H1 (cell line): ENCODE data around the gene WRAP73. TPM values are rescaled to one million over a fixed set of nuclear protein-coding genes. Genes with fewer than 3 reads are reported as not detected.

Experiments
- CTCF ChIA-PET: fragments of 300-600 bp; sonication (Branson Sonifier 250); formaldehyde crosslinking; loops from one replicate; lab custom pipeline; 2021; ENCODE audit not compliant: partially characterized antibody; lab: Charles Lee
- POLR2A ChIA-PET: fragments of 300-600 bp; sonication (Branson Sonifier 250); formaldehyde crosslinking; loops from one replicate; lab custom pipeline; 2021; ENCODE audit warnings: inconsistent platforms; ENCODE audit not compliant: partially characterized antibody; lab: Charles Lee
- DNase-seq, 2 experiments: peaks; one replicate each; pipeline versions ENCODE4 v3.0.0 to v3.0.0-alpha.2; 2010 to 2022; ENCODE audit warnings: low spot score in 2 of 2, low read depth in 1 of 2, mixed read lengths in 1 of 2
- FAIRE-seq: peaks from 2 replicates; lab custom pipeline; 2011; peaks lifted over from hg19 to GRCh38; lab: Jason Lieb, UNC
- H2AFZ ChIP-seq: 2 replicates; pipeline ENCODE4 v1.8.1; 2012; ENCODE audit warnings: low read length, inconsistent platforms
- H2AK5ac ChIP-seq: 2 replicates; pipeline ENCODE4 v1.6.1; 2013; ENCODE audit warnings: low read depth, low read length
- H2BK120ac ChIP-seq: replicated peaks from 2 replicates; pipeline ENCODE3; 2013; ENCODE audit warnings: low read depth, low read length, inconsistent platforms
- H2BK12ac ChIP-seq: 2 replicates; pipeline ENCODE4 v1.6.1; 2013; ENCODE audit warnings: low read depth, low read length
- H2BK15ac ChIP-seq: 2 replicates; pipeline ENCODE4 v1.6.1; 2013; ENCODE audit warnings: low read length
- H2BK20ac ChIP-seq: 2 replicates; pipeline ENCODE4 v1.6.1; 2013; ENCODE audit warnings: low read length
- H2BK5ac ChIP-seq: 2 replicates; pipeline ENCODE4 v1.6.1; 2013; ENCODE audit warnings: low read depth, low read length
- H3K14ac ChIP-seq: 2 replicates; pipeline ENCODE4 v1.6.1; 2013; ENCODE audit warnings: inconsistent platforms; ENCODE audit not compliant: insufficient read length
- H3K18ac ChIP-seq: 2 replicates; pipeline ENCODE4 v1.6.1; 2013; ENCODE audit warnings: low read length; ENCODE audit errors: extremely low read depth
- H3K23ac ChIP-seq: 2 replicates; pipeline ENCODE4 v1.6.1; 2013; ENCODE audit warnings: inconsistent platforms; ENCODE audit not compliant: insufficient read length
- H3K23me2 ChIP-seq: 2 replicates; pipeline ENCODE4 v1.6.1; 2013; ENCODE audit warnings: low read depth, low read length
- H3K27ac ChIP-seq: 2 replicates; pipeline ENCODE4 v1.6.1; 2011; ENCODE audit warnings: low read depth, low read length, inconsistent platforms
- H3K27me3 ChIP-seq, 4 experiments: replicated peaks in 1 of 4; 1 replicate in 1 of 4; 2 replicates in 3 of 4; pipeline versions ENCODE4 v1.6.1 to v1.8.1; 2011 to 2013; ENCODE audit warnings: low read length in 3 of 4, mild to moderate bottlenecking in 3 of 4, inconsistent platforms in 2 of 4, mixed read lengths in 2 of 4, moderate library complexity in 1 of 4; ENCODE audit not compliant: control insufficient read depth in 3 of 4, insufficient read depth in 3 of 4; ENCODE audit errors: extremely low read depth in 1 of 4
- H3K36me3 ChIP-seq, 4 experiments: 2 replicates each; pipeline versions ENCODE4 v1.6.1 to v1.8.1; 2011 to 2013; ENCODE audit warnings: mild to moderate bottlenecking in 4 of 4, low read length in 3 of 4, moderate library complexity in 2 of 4, control low read depth in 1 of 4, inconsistent platforms in 1 of 4; ENCODE audit not compliant: insufficient read depth in 4 of 4, control insufficient read depth in 2 of 4
- H3K4ac ChIP-seq: replicated peaks from 2 replicates; pipeline ENCODE3; 2013; ENCODE audit warnings: low read length, low read depth, mixed read lengths, inconsistent platforms; ENCODE audit not compliant: insufficient read length
- H3K4me1 ChIP-seq, 4 experiments: replicated peaks in 1 of 4; 1 replicate in 1 of 4; 2 replicates in 3 of 4; pipeline versions ENCODE4 v1.6.1 to v1.8.1; 2011 to 2013; ENCODE audit warnings: low read length in 3 of 4, inconsistent platforms in 2 of 4, mixed read lengths in 1 of 4; ENCODE audit not compliant: insufficient read depth in 4 of 4, control insufficient read depth in 3 of 4
- H3K4me2 ChIP-seq, 2 experiments: 2 replicates each; pipeline versions ENCODE4 v1.6.1 to v1.8.1; 2011 to 2013; ENCODE audit warnings: low read depth in 2 of 2, low read length in 2 of 2, control low read depth in 1 of 2, inconsistent platforms in 1 of 2, mild to moderate bottlenecking in 1 of 2; ENCODE audit not compliant: insufficient read depth in 1 of 2
- H3K4me3 ChIP-seq, 4 experiments: fragments of 200-600, 300-600 bp in 1 of 4; sonication (generic), shearing (Covaris generic), sonication (Bioruptor Twin) in 1 of 4; 2 replicates each; pipeline versions ENCODE4 v1.5.1 to v1.8.1; 2011 to 2016; ENCODE audit warnings: low read length in 4 of 4, low read depth in 3 of 4, control low read depth in 2 of 4, inconsistent platforms in 2 of 4, mild to moderate bottlenecking in 2 of 4, mixed read lengths in 1 of 4, moderate library complexity in 1 of 4; ENCODE audit not compliant: insufficient read depth in 2 of 4; ENCODE audit errors: extremely low read depth in 1 of 4
- H3K56ac ChIP-seq: replicated peaks from 2 replicates; pipeline ENCODE3; 2013; ENCODE audit warnings: low read depth, mild to moderate bottlenecking, mixed read lengths, low read length, inconsistent platforms; ENCODE audit not compliant: insufficient read length
- H3K79me1 ChIP-seq: 2 replicates; pipeline ENCODE4 v1.6.1; 2013; ENCODE audit warnings: low read depth, low read length, control low read depth
- H3K79me2 ChIP-seq, 2 experiments: 2 replicates each; pipeline versions ENCODE4 v1.6.1 to v1.8.1; 2012 to 2013; ENCODE audit warnings: low read length in 2 of 2, mild to moderate bottlenecking in 2 of 2, inconsistent platforms in 1 of 2; ENCODE audit not compliant: insufficient read depth in 2 of 2, control insufficient read depth in 1 of 2
- H3K9ac ChIP-seq, 4 experiments: replicated peaks in 1 of 4; 1 replicate in 1 of 4; 2 replicates in 3 of 4; pipeline versions ENCODE4 v1.6.1 to v1.8.1; 2011 to 2013; ENCODE audit warnings: low read depth in 3 of 4, low read length in 3 of 4, control low read depth in 2 of 4, mild to moderate bottlenecking in 2 of 4, moderate library complexity in 2 of 4, inconsistent platforms in 1 of 4; ENCODE audit errors: extremely low read depth in 1 of 4
- H3K9me3 ChIP-seq, 2 experiments: 2 replicates each; pipeline versions ENCODE4 v1.6.1 to v1.8.1; 2012 to 2013; ENCODE audit warnings: mild to moderate bottlenecking in 2 of 2, moderate library complexity in 2 of 2, control low read depth in 1 of 2, inconsistent platforms in 1 of 2, low read depth in 1 of 2, low read length in 1 of 2, mixed read lengths in 1 of 2; ENCODE audit not compliant: insufficient read depth in 2 of 2
- H4K20me1 ChIP-seq, 2 experiments: replicated peaks in 1 of 2; 2 replicates each; pipeline versions ENCODE3 to v1.8.1; 2011 to 2013; ENCODE audit warnings: inconsistent platforms in 2 of 2, low read length in 2 of 2, mild to moderate bottlenecking in 1 of 2; ENCODE audit not compliant: insufficient read depth in 2 of 2, control insufficient read depth in 1 of 2
- H4K5ac ChIP-seq: 2 replicates; pipeline ENCODE4 v1.6.1; 2013; ENCODE audit warnings: low read length, low read depth, mixed read lengths, inconsistent platforms; ENCODE audit not compliant: insufficient read length
- H4K8ac ChIP-seq: 2 replicates; pipeline ENCODE4 v1.8.0; 2013; ENCODE audit warnings: mild to moderate bottlenecking, moderate library complexity, low read length, inconsistent platforms; ENCODE audit not compliant: insufficient read depth; ENCODE audit errors: extremely low read depth
- H4K91ac ChIP-seq: replicated peaks from 2 replicates; pipeline ENCODE3; 2013; ENCODE audit warnings: low read length, mixed read lengths, inconsistent platforms; ENCODE audit not compliant: insufficient read length
- CEBPB ChIP-seq: IDR thresholded peaks from 2 replicates; pipeline ENCODE4 v1.6.1; 2012; ENCODE audit warnings: low read depth, low read length
- CREB1 ChIP-seq: IDR thresholded peaks from 2 replicates; pipeline ENCODE4 v1.6.1; 2012; ENCODE audit warnings: inconsistent platforms
- GABPA ChIP-seq: IDR thresholded peaks from 2 replicates; pipeline ENCODE4 v1.6.1; 2011; ENCODE audit warnings: mild to moderate bottlenecking, low read length, moderate library complexity, borderline replicate concordance; ENCODE audit not compliant: insufficient read depth
- JUN ChIP-seq: IDR thresholded peaks from 2 replicates; pipeline ENCODE4 v1.6.1; 2011; ENCODE audit warnings: low read depth, mild to moderate bottlenecking, improper control_type of control experiment, low read length
- WGBS, 2 experiments: shearing (Covaris generic) in 1 of 2; methylation state at CpG; one replicate each; pipeline versions ENCODE4 v1.1.6 to v1.1.7; 2013 to 2015; ENCODE audit warnings: low lambda C conversion rate in 2 of 2, mixed read lengths in 2 of 2, inconsistent platforms in 1 of 2, low coverage in 1 of 2, missing lambda C conversion rate in 1 of 2; ENCODE audit not compliant: insufficient replicate concordance in 2 of 2, insufficient coverage in 1 of 2, insufficient read length in 1 of 2; ENCODE audit errors: extremely low coverage in 1 of 2, missing lambda C conversion rate in 1 of 2; 5-methylcytosine and 5-hydroxymethylcytosine counted together
- polyA plus RNA-seq, 7 experiments: library from polyadenylated mRNA; depleted of rRNA in 3 of 7; stranded (reverse) in 5 of 7; unstranded in 2 of 7; fragments of >200 nt in 5 of 7; fragments of 200-250 nt in 2 of 7; gene quantifications; 1 replicate in 5 of 7; 2 replicates in 1 of 7; 4 replicates in 1 of 7; pipeline versions ENCODE4 v1.2.1 to v1.2.3, GENCODE V29; 2011 to 2013; ENCODE audit warnings: missing spikeins in 2 of 7, mixed read lengths in 2 of 7
- total RNA-seq: library from RNA; stranded (reverse); fragmentation: NEBNext Ultra II Directional; extraction: Animal tissue kit (Norgen Biotek cat#: 25700); gene quantifications from 2 replicates; pipeline ENCODE4 v1.2.1, GENCODE V29; 2021
- TF ChIP-seq, protein P1 (sequence below): IDR thresholded peaks from 2 replicates; pipeline ENCODE4 v1.6.1; 2011; ENCODE audit warnings: low read depth, mild to moderate bottlenecking, low read length; ENCODE audit not compliant: insufficient read depth

WRAP73 gene
- total and polyA plus RNA-seq, 2 of the 8 experiments (the other 6 are each of a cell fraction or from before 2014, with no cell fraction given), result 30.3 to 50.7 TPM

DNA sequence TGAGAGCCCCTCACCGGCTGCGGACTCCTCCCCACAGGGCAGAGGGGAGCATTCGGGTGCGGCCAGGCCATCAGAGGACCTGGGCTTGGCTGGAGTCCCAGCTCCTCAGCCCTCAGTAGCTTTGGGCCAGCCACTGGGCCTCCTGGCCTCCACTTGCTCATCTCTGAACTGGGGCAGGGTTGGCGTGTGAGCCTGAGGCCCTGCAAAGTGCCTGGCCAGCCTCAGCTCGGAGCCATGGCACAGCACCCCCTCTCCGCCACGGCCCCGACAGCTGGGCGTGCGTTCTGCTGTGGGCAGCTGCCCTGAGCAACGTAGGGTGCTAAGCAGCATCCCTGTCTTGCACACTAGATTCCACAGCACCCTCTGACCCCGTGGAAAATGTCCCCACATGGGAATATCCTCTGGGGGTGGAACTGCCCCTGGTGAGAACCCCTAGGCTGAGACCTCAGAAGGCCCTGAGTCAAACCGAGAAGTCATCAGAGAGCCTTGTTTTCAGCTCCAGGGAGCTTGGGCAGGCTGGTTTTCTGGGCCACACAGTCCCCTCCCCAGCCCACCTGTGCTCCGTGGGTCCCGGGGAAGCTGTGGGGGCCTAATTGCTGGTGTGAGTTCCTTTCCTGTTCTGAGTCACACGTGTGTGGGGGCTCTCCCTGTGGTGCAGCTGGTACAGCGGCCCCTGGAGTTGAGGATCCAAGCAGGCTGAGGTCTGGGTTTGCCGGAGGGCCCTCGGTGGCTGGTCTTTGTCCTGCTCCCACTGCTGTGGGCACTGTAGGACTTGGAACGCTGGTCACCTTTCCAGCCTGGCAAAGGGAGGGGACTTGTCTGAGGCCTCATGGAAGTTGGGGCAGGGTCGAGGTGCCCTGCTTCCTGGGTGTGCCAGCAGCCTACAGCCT is 26.9 kb upstream of the WRAP73 start:
- Histone ChIP-seq H3K56ac (no peak overlapping the region), H3K4me3 (no peak overlapping the region), H3K18ac (no peak overlapping the region), H3K9me3 (no peaks in the 10 kb centered on the region), H2BK5ac (no peak overlapping the region)
- no peak for TF ChIP-seq CEBPB
- TF ChIP-seq, protein P1, sequence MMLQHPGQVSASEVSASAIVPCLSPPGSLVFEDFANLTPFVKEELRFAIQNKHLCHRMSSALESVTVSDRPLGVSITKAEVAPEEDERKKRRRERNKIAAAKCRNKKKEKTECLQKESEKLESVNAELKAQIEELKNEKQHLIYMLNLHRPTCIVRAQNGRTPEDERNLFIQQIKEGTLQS, result no peak
- no peak for TF ChIP-seq GABPA
- TF ChIP-seq CREB1, result no peak
- no peak for TF ChIP-seq JUN
- TF ChIP-seq, all 59 proteins: peak for 0
- POLR2A ChIA-PET, result interaction anchor here (0.6 to 0.9 kb wide), 2 partner anchors 21 to 52 kb away, joined by 4 read pairs; no protein-coding TSS in a partner anchor
- no peak overlapping the region for H3K14ac ChIP-seq
- H3K23ac ChIP-seq, result no peak overlapping the region
- peaks cover 4% of the 10 kb centered on the region; the same call in 1 of the 2 replicates for H3K23me2 ChIP-seq
- H2BK120ac ChIP-seq, result no peak overlapping the region
- no peak overlapping the region for H2BK12ac ChIP-seq
- no peak for FAIRE-seq
- WGBS, 2 experiments, result 85% methylated on average over 22 of the region's 22 CpGs; no CpG with 5 or more reads in 1 of the 2 experiments
- CTCF ChIA-PET, result interaction anchor here (0.6 to 2.4 kb wide), 11 partner anchors 10 to 159 kb away, joined by 3 to 9 read pairs (median 4); no protein-coding TSS in a partner anchor
- no peaks in the 10 kb centered on the region for H3K79me1 ChIP-seq
- no peak overlapping the region for H3K27ac ChIP-seq
- H2AK5ac ChIP-seq, result peak overlapping the region; percentile 93; the same call in 1 of the 2 replicates
- no peaks in the 10 kb centered on the region for H3K27me3 ChIP-seq
- no peaks in the 10 kb centered on the region for H4K20me1 ChIP-seq
- H3K9ac ChIP-seq, result no peak overlapping the region
- H3K4me1 ChIP-seq, result peaks cover 0 to 28% (median 17%) of the 10 kb centered on the region in 4 experiments; a peak in 6 of 7 replicates
- no peak overlapping the region for H4K5ac ChIP-seq
- H3K4me2 ChIP-seq, result no peak overlapping the region
- no peaks in the 10 kb centered on the region for H3K36me3 ChIP-seq
- no peak overlapping the region for H2BK15ac ChIP-seq
- DNase-seq, result no peak
- H4K91ac ChIP-seq, result no peak overlapping the region
- no peak overlapping the region for H2AFZ ChIP-seq
- H2BK20ac ChIP-seq, result no peak overlapping the region
- H4K8ac ChIP-seq, result peak overlapping the region; percentile 81; the same call in 1 of the 2 replicates
- H3K79me2 ChIP-seq, result no peaks in the 10 kb centered on the region
- no peak overlapping the region for H3K4ac ChIP-seq
